Measurements from ENCODE around the gene TMEM74B.
"Not testable (repeated sequence)": the region's sequence is repeated elsewhere in the genome, so short reads cannot be mapped to it uniquely, and the experiment has no call there.

TMEM74B gene

GRCh38 chr20:1155342-1155741 is 29.4 kb downstream of the TMEM74B start:
- Histone ChIP-seq H3K36me3 (peaks cover 36 to 52% (median 46%) of the 10 kb centered on the region in 3 donors), H3K27me3 (no peaks in the 10 kb centered on the region), H3K4me1 (no peaks in the 10 kb centered on the region), H3K4me3 (no peak overlapping the region), H3K27ac (no peak overlapping the region), H3K9me3 (no peaks in the 10 kb centered on the region)
- TF ChIP-seq, protein P1, sequence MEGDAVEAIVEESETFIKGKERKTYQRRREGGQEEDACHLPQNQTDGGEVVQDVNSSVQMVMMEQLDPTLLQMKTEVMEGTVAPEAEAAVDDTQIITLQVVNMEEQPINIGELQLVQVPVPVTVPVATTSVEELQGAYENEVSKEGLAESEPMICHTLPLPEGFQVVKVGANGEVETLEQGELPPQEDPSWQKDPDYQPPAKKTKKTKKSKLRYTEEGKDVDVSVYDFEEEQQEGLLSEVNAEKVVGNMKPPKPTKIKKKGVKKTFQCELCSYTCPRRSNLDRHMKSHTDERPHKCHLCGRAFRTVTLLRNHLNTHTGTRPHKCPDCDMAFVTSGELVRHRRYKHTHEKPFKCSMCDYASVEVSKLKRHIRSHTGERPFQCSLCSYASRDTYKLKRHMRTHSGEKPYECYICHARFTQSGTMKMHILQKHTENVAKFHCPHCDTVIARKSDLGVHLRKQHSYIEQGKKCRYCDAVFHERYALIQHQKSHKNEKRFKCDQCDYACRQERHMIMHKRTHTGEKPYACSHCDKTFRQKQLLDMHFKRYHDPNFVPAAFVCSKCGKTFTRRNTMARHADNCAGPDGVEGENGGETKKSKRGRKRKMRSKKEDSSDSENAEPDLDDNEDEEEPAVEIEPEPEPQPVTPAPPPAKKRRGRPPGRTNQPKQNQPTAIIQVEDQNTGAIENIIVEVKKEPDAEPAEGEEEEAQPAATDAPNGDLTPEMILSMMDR (IDR thresholded peaks at IDR 0.05) = no peak
- DNase-seq = no peak
- intact Hi-C loops (cut with DNase I; ENCODE audit: low total_unique reads) = no loop called here

- no peaks in the 10 kb centered on the region for H3K4me1 ChIP-seq
- H3K36me3 ChIP-seq = peaks cover 32 to 45% (median 40%) of the 10 kb centered on the region in 3 donors
- intact Hi-C loops (cut with DNase I; ENCODE audit: low total_unique reads) = no loop called here
- no peak overlapping the region for H3K4me3 ChIP-seq
- TF ChIP-seq, protein P1 (IDR thresholded peaks at IDR 0.05) = no peak
- H3K27me3 ChIP-seq = no peaks in the 10 kb centered on the region
- no peak overlapping the region for H3K27ac ChIP-seq
- H3K9me3 ChIP-seq = no peaks in the 10 kb centered on the region
- DNase-seq = no peak
Measured at GRCh38 chr20:1154691-1155090, 30.1 kb downstream of the TMEM74B start.

DNA sequence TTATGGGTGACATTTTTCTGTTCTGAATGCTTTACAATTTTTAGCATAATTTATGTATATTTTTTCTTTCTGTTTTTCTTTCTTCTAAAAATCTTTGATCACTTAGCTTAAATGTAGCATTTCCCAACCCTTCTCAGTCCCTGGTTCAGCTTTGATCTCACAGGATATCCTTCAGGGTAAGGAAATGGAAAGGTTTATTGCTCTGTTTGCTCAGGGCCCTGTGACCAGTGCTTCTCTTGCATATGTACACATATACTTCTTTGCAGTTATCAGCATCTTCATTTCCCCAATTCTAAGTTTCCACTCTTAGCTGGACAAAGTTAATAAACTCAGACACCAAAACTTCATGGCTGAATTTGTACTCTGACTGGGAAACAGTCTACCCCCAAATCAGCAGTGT is 30.6 kb downstream of the TMEM74B start:
- Histone ChIP-seq H3K4me3 (no peak overlapping the region), H3K27me3 (no peaks in the 10 kb centered on the region), H3K36me3 (peaks cover 33 to 41% (median 35%) of the 10 kb centered on the region in 3 donors), H3K4me1 (no peaks in the 10 kb centered on the region), H3K9me3 (no peaks in the 10 kb centered on the region), H3K27ac (no peak overlapping the region)
- TF ChIP-seq, protein P1 (IDR thresholded peaks at IDR 0.05) = no peak
- DNase-seq = no peak
- intact Hi-C loops (cut with DNase I; ENCODE audit: low total_unique reads) = no loop called here

- no peaks in the 10 kb centered on the region for H3K4me1 ChIP-seq
- TF ChIP-seq, protein P1 (IDR thresholded peaks at IDR 0.05) = no peak
- no peaks in the 10 kb centered on the region for H3K27me3 ChIP-seq
- no peak overlapping the region for H3K27ac ChIP-seq
- intact Hi-C loops (cut with DNase I; ENCODE audit: low total_unique reads) = no loop called here
- H3K9me3 ChIP-seq = no peaks in the 10 kb centered on the region
- no peak for DNase-seq
- peaks cover 28 to 58% (median 43%) of the 10 kb centered on the region in 3 donors for H3K36me3 ChIP-seq
- no peak overlapping the region for H3K4me3 ChIP-seq
Measured at GRCh38 chr20:1150968-1151367, 33.8 kb downstream of the TMEM74B start.

DNA sequence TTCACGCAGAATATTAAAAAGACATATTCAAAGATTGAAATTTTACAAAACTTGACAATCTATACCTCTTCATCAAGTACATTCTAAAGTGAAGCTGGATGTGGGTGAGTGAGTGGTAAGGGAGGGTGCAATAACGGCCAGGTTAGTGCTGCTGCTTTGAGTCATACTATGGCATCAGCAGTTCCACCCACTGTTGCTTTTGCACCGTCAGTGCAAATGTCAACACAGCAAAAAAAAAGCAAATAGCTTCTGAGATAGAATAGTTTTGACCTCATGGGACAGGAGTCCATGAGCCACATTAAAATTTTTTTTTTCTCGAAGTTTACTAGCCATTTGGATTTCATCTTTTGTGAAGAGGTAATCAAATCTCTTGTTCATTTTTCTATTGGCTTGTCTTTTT is 34.6 kb downstream of the TMEM74B start:
- Histone ChIP-seq H3K4me1 (no peaks in the 10 kb centered on the region), H3K27ac (no peak overlapping the region), H3K9me3 (no peaks in the 10 kb centered on the region), H3K27me3 (no peaks in the 10 kb centered on the region), H3K4me3 (no peak overlapping the region), H3K36me3 (peaks cover 21 to 56% (median 40%) of the 10 kb centered on the region in 3 donors)
- TF ChIP-seq, protein P1 (IDR thresholded peaks at IDR 0.05) = no peak
- intact Hi-C loops (cut with DNase I; ENCODE audit: low total_unique reads) = no loop called here
- no peak for DNase-seq

- H3K9me3 ChIP-seq; H3K27me3 ChIP-seq; H3K27ac ChIP-seq; H3K4me3 ChIP-seq; intact Hi-C loops (cut with DNase I; ENCODE audit: low total_unique reads); H3K4me1 ChIP-seq; DNase-seq: not testable (repeated sequence)
- H3K36me3 ChIP-seq = peaks cover 17 to 56% (median 38%) of the 10 kb centered on the region in 3 donors
Measured at GRCh38 chr20:1149812-1150211, 35.0 kb downstream of the TMEM74B start.

Data from tibial artery (tissue), 4 donors.